Hepatocyte (in vitro differentiated cells): ENCODE results near the gene LRRC52. TPM values are rescaled to one million over a fixed set of nuclear protein-coding genes. Genes with fewer than 3 reads are reported as not detected.
A peak's percentile ranks its signal among the peaks of the same experiment; 100 is the strongest.

ENCODE experiments used
- DNase-seq: peaks from one replicate; pipeline ENCODE4 v3.0.0-alpha.2; 2016; ENCODE audit warnings: low spot score
- H2AFZ ChIP-seq: fragments of 200-600 bp; sonication (generic); 2 replicates; pipeline ENCODE4 v1.6.0; 2016; ENCODE audit warnings: antibody characterized with exemption, mild to moderate bottlenecking
- H3K27ac ChIP-seq: fragments of 200-600 bp; sonication (generic); 2 replicates; pipeline ENCODE4 v1.5.1; 2016; ENCODE audit warnings: mild to moderate bottlenecking
- H3K27me3 ChIP-seq: fragments of 200-600 bp; sonication (generic); 2 replicates; pipeline ENCODE4 v1.6.1; 2016
- H3K36me3 ChIP-seq: fragments of 200-600 bp; sonication (generic); replicated peaks from 2 replicates; pipeline ENCODE4 v1.5.1; 2016; ENCODE audit warnings: low read depth; ENCODE audit not compliant: insufficient read depth
- H3K4me1 ChIP-seq: fragments of 200-600 bp; sonication (generic); 2 replicates; pipeline ENCODE4 v1.5.1; 2016; ENCODE audit warnings: mild to moderate bottlenecking, moderate library complexity; ENCODE audit not compliant: insufficient read depth
- H3K4me2 ChIP-seq: fragments of 200-600 bp; sonication (generic); 2 replicates; pipeline ENCODE4 v1.6.0; 2016
- H3K4me3 ChIP-seq: fragments of 200-600 bp; sonication (generic); 2 replicates; pipeline ENCODE4 v1.5.1; 2016; ENCODE audit warnings: mild to moderate bottlenecking
- H3K79me2 ChIP-seq: fragments of 200-600 bp; sonication (generic); 2 replicates; pipeline ENCODE4 v1.6.0; 2017; ENCODE audit warnings: mild to moderate bottlenecking
- H3K9me2 ChIP-seq: fragments of 200-600 bp; sonication (generic); replicated peaks from 2 replicates; pipeline ENCODE4 v1.6.0; 2017; ENCODE audit warnings: mild to moderate bottlenecking; ENCODE audit not compliant: insufficient read depth
- H3K9me3 ChIP-seq: fragments of 200-600 bp; sonication (generic); 2 replicates; pipeline ENCODE4 v1.5.1; 2016; ENCODE audit warnings: low read depth, mild to moderate bottlenecking
- H4K20me1 ChIP-seq: fragments of 200-600 bp; sonication (generic); 2 replicates; pipeline ENCODE4 v1.6.0; 2016; ENCODE audit warnings: mild to moderate bottlenecking; ENCODE audit not compliant: insufficient read depth, poor library complexity, severe bottlenecking
- CTCF ChIP-seq: fragments of 200-600 bp; sonication (generic); IDR thresholded peaks from 2 replicates; pipeline ENCODE4 v1.5.1; 2016; ENCODE audit warnings: antibody characterized with exemption, mild to moderate bottlenecking; ENCODE audit not compliant: poor library complexity
- EZH2 ChIP-seq: fragments of 200-600 bp; sonication (generic); IDR thresholded peaks from 2 replicates; pipeline ENCODE4 v1.6.1; 2016; ENCODE audit warnings: antibody characterized with exemption, mild to moderate bottlenecking, borderline replicate concordance
- EZH2phosphoT487 ChIP-seq: fragments of 200-600 bp; sonication (generic); IDR thresholded peaks from one replicate; pipeline ENCODE4 v1.6.1; 2018; ENCODE audit warnings: antibody characterized with exemption, mild to moderate bottlenecking, low read depth, moderate library complexity; ENCODE audit not compliant: unreplicated experiment, severe bottlenecking
- WGBS: methylation state at CpG from one replicate; pipeline ENCODE4 v1.1.6; 2016; ENCODE audit warnings: low lambda C conversion rate; ENCODE audit errors: missing lambda C conversion rate; 5-methylcytosine and 5-hydroxymethylcytosine counted together
- polyA plus RNA-seq: library from polyadenylated mRNA; unstranded; fragments of >200 nt; fragmentation: Nextera tagmentation; extraction: Ambion mirVana; gene quantifications from 2 replicates; pipeline ENCODE4 v1.2.1, GENCODE V29; 2016
- total RNA-seq: library from RNA; depleted of rRNA; stranded (reverse); fragments of >200 nt; gene quantifications from 2 replicates; pipeline ENCODE4 v1.2.3, GENCODE V29; 2014

The LRRC52 gene
- total and polyA plus RNA-seq, 2 experiments from 2014 or later: not detected

DNA sequence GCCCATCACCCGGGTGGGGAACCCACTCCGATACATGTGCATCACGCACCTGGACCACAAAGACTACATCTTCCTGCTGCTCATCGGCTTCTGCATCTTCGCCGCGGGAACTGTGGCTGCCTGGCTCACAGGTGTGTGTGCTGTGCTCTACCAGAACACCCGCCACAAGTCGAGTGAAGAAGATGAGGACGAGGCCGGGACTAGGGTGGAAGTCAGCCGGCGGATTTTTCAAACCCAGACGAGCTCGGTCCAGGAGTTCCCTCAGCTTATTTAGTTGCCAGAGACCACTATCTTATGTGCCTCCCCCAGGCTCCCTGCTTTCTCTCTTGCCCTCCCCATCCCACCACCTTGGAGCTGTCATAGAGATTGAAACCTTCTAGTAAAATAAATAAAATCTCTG is 19.8 kb downstream of the LRRC52 start:
- H2AFZ ChIP-seq: no peak overlapping the region
- no peaks in the 10 kb centered on the region for H3K9me2 ChIP-seq
- no peaks in the 10 kb centered on the region for H4K20me1 ChIP-seq
- no peak overlapping the region for H3K27ac ChIP-seq
- WGBS: 96% methylated on average over 14 of the region's 15 CpGs
- peaks cover 17% of the 10 kb centered on the region for H3K27me3 ChIP-seq
- H3K36me3 ChIP-seq: no peaks in the 10 kb centered on the region
- TF ChIP-seq EZH2phosphoT487 (no peak), CTCF (no peak), EZH2 (no peak)
- H3K4me1 ChIP-seq: no peaks in the 10 kb centered on the region
- H3K79me2 ChIP-seq: no peaks in the 10 kb centered on the region
- no peak overlapping the region for H3K4me2 ChIP-seq
- H3K4me3 ChIP-seq: no peak overlapping the region
- no peak for DNase-seq
- no peaks in the 10 kb centered on the region for H3K9me3 ChIP-seq

GRCh38 chr1:165564561-165564960 is 20.8 kb downstream of the LRRC52 start:
- no peaks in the 10 kb centered on the region for H3K4me1 ChIP-seq
- H3K9me3 ChIP-seq: no peaks in the 10 kb centered on the region
- H4K20me1 ChIP-seq: no peaks in the 10 kb centered on the region
- no peak overlapping the region for H3K27ac ChIP-seq
- H2AFZ ChIP-seq: no peak overlapping the region
- no peaks in the 10 kb centered on the region for H3K36me3 ChIP-seq
- DNase-seq: peak; percentile 36
- no peaks in the 10 kb centered on the region for H3K9me2 ChIP-seq
- WGBS: 73% methylated on average over 4 of the region's 4 CpGs
- no peaks in the 10 kb centered on the region for H3K79me2 ChIP-seq
- no peak overlapping the region for H3K4me3 ChIP-seq
- H3K27me3 ChIP-seq: peaks cover 17% of the 10 kb centered on the region
- H3K4me2 ChIP-seq: no peak overlapping the region
- no peak for TF ChIP-seq EZH2phosphoT487

DNA sequence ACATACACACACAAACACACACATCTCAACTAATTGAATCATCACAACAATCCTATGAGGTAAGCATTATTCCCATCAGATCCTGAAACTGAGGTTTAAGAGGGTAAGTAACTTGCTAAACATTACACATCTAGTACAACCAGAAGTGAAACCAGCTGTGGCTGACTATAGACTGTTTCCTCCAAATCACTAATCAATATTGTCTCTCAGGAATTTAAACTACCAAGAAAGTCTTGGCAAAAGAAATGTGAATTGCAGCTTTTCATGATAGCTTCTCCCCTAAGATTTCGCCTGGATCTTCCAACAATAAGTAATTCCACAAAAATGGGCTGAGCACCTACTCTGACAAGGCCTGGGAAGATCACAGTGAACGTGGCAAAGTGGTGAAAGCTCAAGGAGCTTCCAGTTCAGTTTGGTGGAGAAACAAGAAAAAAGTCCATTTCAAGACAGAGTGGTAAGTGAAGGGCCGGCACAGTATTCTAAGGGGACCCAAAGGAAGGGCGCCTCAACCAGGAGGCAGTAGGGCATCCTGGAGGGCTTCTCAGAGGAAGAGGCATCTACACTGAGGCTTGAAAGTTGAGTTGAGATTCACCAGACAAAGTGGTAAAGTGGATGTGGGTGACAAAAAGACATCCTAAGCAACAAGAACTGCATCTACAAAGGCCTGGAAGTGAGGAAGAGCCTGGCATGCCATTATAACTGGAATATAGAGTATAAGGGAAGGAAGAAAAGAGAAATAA is 22.1 kb downstream of the LRRC52 start:
- H3K4me2 ChIP-seq: no peak overlapping the region
- no peak for DNase-seq
- H3K4me1 ChIP-seq: no peaks in the 10 kb centered on the region
- no peak overlapping the region for H3K4me3 ChIP-seq
- no peaks in the 10 kb centered on the region for H3K36me3 ChIP-seq
- no peaks in the 10 kb centered on the region for H3K9me3 ChIP-seq
- 93% methylated on average over 4 of the region's 4 CpGs for WGBS
- H3K79me2 ChIP-seq: no peaks in the 10 kb centered on the region
- peaks cover 10% of the 10 kb centered on the region for H3K27me3 ChIP-seq
- TF ChIP-seq EZH2 (no peak), EZH2phosphoT487 (no peak), CTCF (no peak)
- no peak overlapping the region for H3K27ac ChIP-seq
- H2AFZ ChIP-seq: no peak overlapping the region
- H3K9me2 ChIP-seq: no peaks in the 10 kb centered on the region
- H4K20me1 ChIP-seq: no peaks in the 10 kb centered on the region

GRCh38 chr1:165570078-165570477 is 26.3 kb downstream of the LRRC52 start:
- no peaks in the 10 kb centered on the region for H3K9me3 ChIP-seq
- no peaks in the 10 kb centered on the region for H3K79me2 ChIP-seq
- no peaks in the 10 kb centered on the region for H3K36me3 ChIP-seq
- DNase-seq: no peak
- H2AFZ ChIP-seq: no peak overlapping the region
- H3K4me1 ChIP-seq: no peaks in the 10 kb centered on the region
- TF ChIP-seq EZH2: no peak
- TF ChIP-seq EZH2phosphoT487: no peak
- TF ChIP-seq CTCF: no peak
- H3K27me3 ChIP-seq: no peaks in the 10 kb centered on the region
- H3K27ac ChIP-seq: no peak overlapping the region
- no peaks in the 10 kb centered on the region for H4K20me1 ChIP-seq
- 61% methylated on average over 3 of the region's 3 CpGs for WGBS
- no peak overlapping the region for H3K4me3 ChIP-seq
- no peaks in the 10 kb centered on the region for H3K9me2 ChIP-seq
- no peak overlapping the region for H3K4me2 ChIP-seq
